Esophagus muscularis mucosa (tissue), 4 donors: Measurements from ENCODE around the gene NKIRAS2. TPM values are rescaled to one million over a fixed set of nuclear protein-coding genes. Genes with fewer than 3 reads are reported as not detected.
A peak's percentile ranks its signal among the peaks of the same experiment; 100 is the strongest.

Experiments
- DNase-seq: peaks from one replicate; pipeline ENCODE4 v3.0.0-alpha.2; 2017; ENCODE audit errors: extremely low spot score
- H3K27ac ChIP-seq, 4 donors: fragments of 200-600 bp; sonication (generic); replicated peaks in 1 of 4; 1 replicate in 3 of 4; 2 replicates in 1 of 4; pipeline ENCODE4 v1.5.1; 2016 to 2019; ENCODE audit warnings: mild to moderate bottlenecking in 1 of 4
- H3K27me3 ChIP-seq, 4 donors: fragments of 200-600 bp; sonication (generic); one replicate each; pipeline versions ENCODE4 v1.5.1 to v1.6.0; 2016 to 2019
- H3K36me3 ChIP-seq, 4 donors: fragments of 200-600 bp; sonication (generic); one replicate each; pipeline ENCODE4 v1.5.1; 2016 to 2019
- H3K4me1 ChIP-seq, 4 donors: fragments of 200-600 bp; sonication (generic); one replicate each; pipeline ENCODE4 v1.5.1; 2016 to 2019
- H3K4me3 ChIP-seq, 4 donors: fragments of 200-600 bp; sonication (generic); 1 replicate in 2 of 4; 2 replicates in 2 of 4; pipeline ENCODE4 v1.5.1; 2016 to 2019; ENCODE audit warnings: mild to moderate bottlenecking in 4 of 4, moderate library complexity in 1 of 4
- H3K9me3 ChIP-seq, 4 donors: fragments of 200-600 bp; sonication (generic); 1 replicate in 3 of 4; 2 replicates in 1 of 4; pipeline ENCODE4 v1.5.1; 2016 to 2019
- EP300 ChIP-seq: sonication (generic); formaldehyde crosslinking; IDR thresholded peaks from one replicate; pipeline ENCODE4 v1.6.1; 2017; ENCODE audit warnings: antibody characterized with exemption
- POLR2A ChIP-seq: fragments of 450-650 bp; IDR thresholded peaks from one replicate; pipeline ENCODE4 v1.6.1; 2017; ENCODE audit warnings: antibody characterized with exemption, moderate library complexity, mild to moderate bottlenecking, low read depth
- POLR2AphosphoS5 ChIP-seq, 2 donors: sonication (generic); formaldehyde crosslinking; IDR thresholded peaks; one replicate each; pipeline ENCODE4 v1.6.1; 2017; ENCODE audit warnings: antibody characterized with exemption in 2 of 2
- WGBS: methylation state at CpG from one replicate; pipeline ENCODE4 v1.1.5; 2018; 5-methylcytosine and 5-hydroxymethylcytosine counted together
- intact Hi-C: fragments of 100-400 bp; cut with DNase I; formaldehyde crosslinking; loops from one replicate; pipeline ENCODE4 v1.15.1; 2023
- total RNA-seq, 4 donors: library from RNA; depleted of rRNA; stranded (reverse); fragments of >200 nt; gene quantifications; one replicate each; pipeline versions ENCODE4 v1.1.0 to v1.2.1, GENCODE V29; 2016
- TF ChIP-seq, protein P1 (sequence below), 3 experiments: fragments of 200-600 bp in 2 of 3; fragments of 450-650 bp in 1 of 3; sonication (generic) in 2 of 3; IDR thresholded peaks; one replicate each; pipeline ENCODE4 v1.5.1; 2017 to 2019; ENCODE audit warnings: antibody characterized with exemption in 3 of 3, mild to moderate bottlenecking in 2 of 3, moderate library complexity in 1 of 3

Gene NKIRAS2
- total RNA-seq, 4 donors from 2014 or later = 44.0 to 74.3 (median 59.0) TPM

DNA sequence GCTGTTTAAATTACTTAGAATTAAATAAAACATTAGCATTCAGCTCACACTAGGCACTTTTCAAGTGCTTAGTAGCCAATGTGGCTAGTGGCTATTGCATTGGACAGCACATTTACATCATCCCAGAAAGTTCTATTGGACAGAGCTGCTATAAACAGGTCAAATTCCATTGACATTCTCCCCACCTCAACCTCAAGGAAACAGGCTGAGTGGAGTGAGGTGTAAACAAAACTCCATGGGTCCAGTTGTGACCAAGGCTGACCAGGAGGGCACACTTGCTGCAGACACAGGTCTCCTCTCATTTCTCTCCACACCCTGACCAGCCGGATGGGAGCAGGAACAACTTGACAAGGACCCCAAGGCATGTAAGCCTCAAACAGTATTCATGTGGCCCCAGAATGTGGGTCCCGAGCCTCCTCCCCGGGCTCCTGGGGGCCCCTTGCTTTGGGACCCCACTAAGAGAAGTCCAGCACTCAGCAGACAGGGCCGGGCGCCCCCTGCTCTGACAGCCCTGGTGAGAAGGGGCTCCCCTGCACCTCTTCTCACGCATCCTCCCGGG lies 30.0 kb downstream of the NKIRAS2 start:
- H3K27ac ChIP-seq = peak overlapping the region in 2 of 4 donors; percentile 1 to 40
- TF ChIP-seq, protein P1, sequence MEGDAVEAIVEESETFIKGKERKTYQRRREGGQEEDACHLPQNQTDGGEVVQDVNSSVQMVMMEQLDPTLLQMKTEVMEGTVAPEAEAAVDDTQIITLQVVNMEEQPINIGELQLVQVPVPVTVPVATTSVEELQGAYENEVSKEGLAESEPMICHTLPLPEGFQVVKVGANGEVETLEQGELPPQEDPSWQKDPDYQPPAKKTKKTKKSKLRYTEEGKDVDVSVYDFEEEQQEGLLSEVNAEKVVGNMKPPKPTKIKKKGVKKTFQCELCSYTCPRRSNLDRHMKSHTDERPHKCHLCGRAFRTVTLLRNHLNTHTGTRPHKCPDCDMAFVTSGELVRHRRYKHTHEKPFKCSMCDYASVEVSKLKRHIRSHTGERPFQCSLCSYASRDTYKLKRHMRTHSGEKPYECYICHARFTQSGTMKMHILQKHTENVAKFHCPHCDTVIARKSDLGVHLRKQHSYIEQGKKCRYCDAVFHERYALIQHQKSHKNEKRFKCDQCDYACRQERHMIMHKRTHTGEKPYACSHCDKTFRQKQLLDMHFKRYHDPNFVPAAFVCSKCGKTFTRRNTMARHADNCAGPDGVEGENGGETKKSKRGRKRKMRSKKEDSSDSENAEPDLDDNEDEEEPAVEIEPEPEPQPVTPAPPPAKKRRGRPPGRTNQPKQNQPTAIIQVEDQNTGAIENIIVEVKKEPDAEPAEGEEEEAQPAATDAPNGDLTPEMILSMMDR (IDR thresholded peaks at IDR 0.05) = no peak
- TF ChIP-seq POLR2A (no peak), POLR2AphosphoS5 (IDR thresholded peaks at IDR 0.05) (no peak), EP300 (no peak)
- 0% methylated on average over 7 of the region's 7 CpGs for WGBS
- no peaks in the 10 kb centered on the region for H3K36me3 ChIP-seq
- peaks cover 0 to 27% (median 7%) of the 10 kb centered on the region in 4 donors for H3K27me3 ChIP-seq
- no peaks in the 10 kb centered on the region for H3K9me3 ChIP-seq
- H3K4me3 ChIP-seq = peak overlapping the region; percentile 60 to 77 (median 72)
- peaks cover 6 to 20% (median 13%) of the 10 kb centered on the region in 4 donors for H3K4me1 ChIP-seq
- DNase-seq = no peak
- intact Hi-C loops = no loop called here

DNA sequence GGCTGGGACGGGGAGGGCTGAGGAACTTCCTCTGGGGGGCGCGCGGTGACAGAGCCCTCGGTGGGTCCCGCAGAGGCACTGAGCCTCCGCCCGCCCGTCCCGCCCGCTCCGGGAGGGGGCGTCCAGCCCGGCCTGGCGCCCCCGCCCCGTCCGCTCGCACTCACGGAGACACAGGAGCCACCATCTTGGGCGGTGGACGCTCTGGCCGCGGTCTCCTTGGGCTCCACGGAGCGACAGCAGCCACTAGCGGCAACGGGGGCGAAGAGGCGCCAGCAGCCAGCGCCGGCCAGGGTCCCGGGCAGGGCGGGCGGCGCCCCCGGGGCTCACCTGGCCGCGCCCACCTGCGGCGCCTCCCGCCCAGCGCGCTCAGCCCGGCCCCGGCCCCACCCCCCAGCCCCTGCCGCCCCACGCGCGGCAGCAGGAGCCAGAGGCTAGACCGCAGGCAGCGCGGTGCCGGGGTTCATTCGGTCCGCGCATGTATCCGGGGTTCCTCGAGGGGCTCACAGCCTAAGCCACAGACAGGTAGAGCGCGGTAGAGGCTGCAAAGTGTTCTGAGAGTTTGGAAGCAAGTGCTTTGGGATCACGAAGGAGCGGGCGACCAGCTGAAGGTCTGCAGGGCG lies 30.6 kb downstream of the NKIRAS2 start, which contains the start of gene C17orf113:
TSS of gene C17orf113 (minus strand) at position 209 of the 620 bp plus-strand sequence. CDS start 7,225 bp downstream, outside the sequence.
- WGBS = 3% methylated on average over 39 of the region's 65 CpGs
- DNase-seq = no peak

DNA sequence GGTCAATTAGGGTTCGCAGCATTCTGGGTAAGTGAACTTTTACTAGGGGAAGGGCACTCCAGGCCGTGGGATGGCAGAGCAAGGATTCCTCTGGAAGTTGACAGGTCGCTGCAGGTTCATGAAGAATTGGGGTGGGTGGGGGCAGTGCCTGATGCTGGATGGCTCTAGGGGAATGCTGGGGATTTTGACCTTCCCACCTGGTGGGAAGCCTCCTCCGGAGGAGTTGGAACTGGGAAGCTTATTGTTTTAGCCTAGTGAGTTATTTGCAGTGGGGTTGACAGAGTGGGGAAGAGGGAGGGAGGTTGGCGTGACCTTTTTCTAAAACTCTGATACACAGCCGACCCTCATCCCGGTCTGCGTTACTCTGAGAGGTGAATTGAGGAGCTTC lies 31.1 kb downstream of the NKIRAS2 start:
- 72% methylated on average over 8 of the region's 8 CpGs for WGBS
- DNase-seq = no peak
- no peaks in the 10 kb centered on the region for H3K36me3 ChIP-seq
- H3K27ac ChIP-seq = no peak overlapping the region
- H3K9me3 ChIP-seq = no peaks in the 10 kb centered on the region
- H3K4me1 ChIP-seq = peaks cover 6 to 20% (median 13%) of the 10 kb centered on the region in 4 donors
- intact Hi-C loops = no loop called here
- H3K27me3 ChIP-seq = peaks cover 0 to 38% (median 7%) of the 10 kb centered on the region in 4 donors
- TF ChIP-seq, protein P1 (IDR thresholded peaks at IDR 0.05) = no peak
- TF ChIP-seq POLR2AphosphoS5 (IDR thresholded peaks at IDR 0.05) (no peak), EP300 (no peak), POLR2A (no peak)
- H3K4me3 ChIP-seq = peak overlapping the region; percentile 60 to 77 (median 72)

More for the DNA sequence above, 30.6 kb downstream of the NKIRAS2 start, which contains the start of gene C17orf113:
- peaks cover 6 to 20% (median 13%) of the 10 kb centered on the region in 4 donors for H3K4me1 ChIP-seq
- intact Hi-C loops = no loop called here
- H3K4me3 ChIP-seq = peak within 1 kb of the TSS; percentile 60 to 77 (median 72)
- H3K9me3 ChIP-seq = no peaks in the 10 kb centered on the region
- peak within 1 kb of the TSS in 2 of 4 donors; percentile 1 to 40 for H3K27ac ChIP-seq
- H3K27me3 ChIP-seq = peaks cover 0 to 33% (median 7%) of the 10 kb centered on the region in 4 donors
- no peaks in the 10 kb centered on the region for H3K36me3 ChIP-seq
- TF ChIP-seq POLR2A (no peak), EP300 (no peak), POLR2AphosphoS5 (IDR thresholded peaks at IDR 0.05) (no peak)
- TF ChIP-seq, protein P1 (IDR thresholded peaks at IDR 0.05) = peak in 2 of 3 experiments; percentile 15 to 47

DNA sequence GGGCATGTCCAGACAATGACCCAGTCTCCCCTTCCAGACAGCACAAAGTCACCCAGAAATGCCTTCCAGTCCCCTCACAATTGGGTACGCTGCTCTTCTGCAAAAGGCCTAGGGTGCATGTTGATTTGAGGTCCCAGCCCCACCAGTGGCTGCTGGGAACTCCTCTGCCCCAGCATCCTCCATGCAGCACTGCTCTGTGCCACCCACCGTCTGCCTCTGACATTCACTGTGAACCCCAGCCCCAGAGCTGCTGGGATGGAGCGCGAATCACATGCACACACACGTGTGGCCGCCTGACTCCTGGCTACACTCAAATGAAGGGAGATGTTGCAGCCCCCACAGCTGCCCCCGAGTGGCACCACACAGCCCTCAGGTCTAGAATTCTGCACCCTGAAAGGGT lies 31.8 kb downstream of the NKIRAS2 start:
- TF ChIP-seq EP300 = no peak
- TF ChIP-seq, protein P1 (IDR thresholded peaks at IDR 0.05) = no peak
- TF ChIP-seq POLR2A = no peak
- TF ChIP-seq POLR2AphosphoS5 (IDR thresholded peaks at IDR 0.05) = no peak
- WGBS = 100% methylated on average over 3 of the region's 7 CpGs
- H3K4me3 ChIP-seq = no peak overlapping the region
- DNase-seq = no peak
- H3K27ac ChIP-seq = no peak overlapping the region
- no peaks in the 10 kb centered on the region for H3K36me3 ChIP-seq
- H3K27me3 ChIP-seq = peaks cover 0 to 43% (median 7%) of the 10 kb centered on the region in 4 donors
- H3K9me3 ChIP-seq = no peaks in the 10 kb centered on the region
- H3K4me1 ChIP-seq = peaks cover 6 to 20% (median 13%) of the 10 kb centered on the region in 4 donors
- intact Hi-C loops = no loop called here
